NCI-H2171 (cell line): ENCODE results near the gene C2CD4B.

Experiments used
- DNase-seq: peaks from one replicate; lab custom pipeline; 2025; lab: John Stamatoyannopoulos, UW

C2CD4B gene

GRCh38 chr15:62147551-62147950 is 17.5 kb downstream of the C2CD4B start:
- DNase-seq = no peak

- no peak for DNase-seq
Observed at GRCh38 chr15:62147149-62147548, 17.9 kb downstream of the C2CD4B start.

GRCh38 chr15:62145015-62145735 is 19.9 kb downstream of the C2CD4B start:
- DNase-seq = no peak

- DNase-seq = no peak
Observed at GRCh38 chr15:62142736-62143135, 22.3 kb downstream of the C2CD4B start.

GRCh38 chr15:62141643-62142588 is 23.2 kb downstream of the C2CD4B start:
- no peak for DNase-seq

GRCh38 chr15:62141200-62141599 is 23.9 kb downstream of the C2CD4B start:
- no peak for DNase-seq

- no peak for DNase-seq
Observed at GRCh38 chr15:62138124-62138523, 27.0 kb downstream of the C2CD4B start.

GRCh38 chr15:62136911-62137865 is 27.9 kb downstream of the C2CD4B start:
- DNase-seq = no peak

GRCh38 chr15:62135532-62136134 is 29.5 kb downstream of the C2CD4B start:
- DNase-seq = no peak

- no peak for DNase-seq
Observed at GRCh38 chr15:62133141-62133540, 31.9 kb downstream of the C2CD4B start.

GRCh38 chr15:62128916-62129315 is 36.2 kb downstream of the C2CD4B start:
- no peak for DNase-seq

- no peak for DNase-seq
Observed at GRCh38 chr15:62126364-62126763, 38.7 kb downstream of the C2CD4B start.

GRCh38 chr15:62125773-62126172 is 39.3 kb downstream of the C2CD4B start:
- peak; percentile 43 for DNase-seq

- DNase-seq = no peak
Observed at GRCh38 chr15:62124973-62125303, 40.1 kb downstream of the C2CD4B start.

GRCh38 chr15:62124176-62124972 is 40.7 kb downstream of the C2CD4B start:
- no peak for DNase-seq

- no peak for DNase-seq
Observed at GRCh38 chr15:62122249-62122648, 42.8 kb downstream of the C2CD4B start.

- DNase-seq = no peak
Observed at GRCh38 chr15:62121273-62122015, 43.6 kb downstream of the C2CD4B start.

- DNase-seq = no peak
Observed at GRCh38 chr15:62120776-62121175, 44.3 kb downstream of the C2CD4B start.

- DNase-seq = no peak
Observed at GRCh38 chr15:62119874-62120273, 45.2 kb downstream of the C2CD4B start.

- no peak for DNase-seq
Observed at GRCh38 chr15:62119227-62119864, 45.7 kb downstream of the C2CD4B start.
